Measurements from ENCODE around the gene NBPF11.
"Not testable (repeated sequence)": the region's sequence is repeated elsewhere in the genome, so short reads cannot be mapped to it uniquely, and the experiment has no call there.

The NBPF11 gene

GRCh38 chr1:148147052-148147838 is 4.8 kb downstream of the NBPF11 start:
- not testable (repeated sequence) for H3K27me3 ChIP-seq (ENCODE audit: control insufficient read depth, insufficient read depth, low read length); H3K27ac ChIP-seq (ENCODE audit: low read length); H3K9me3 ChIP-seq (ENCODE audit: control insufficient read depth, low read depth, low read length); H3K4me3 ChIP-seq (ENCODE audit: low read length); H3K36me3 ChIP-seq (ENCODE audit: control insufficient read depth, low read depth, low read length); H3K4me1 ChIP-seq (ENCODE audit: control insufficient read depth, low read depth, low read length); H3K9ac ChIP-seq (ENCODE audit: low read length)

GRCh38 chr1:148146191-148146997 is 5.7 kb downstream of the NBPF11 start:
- not testable (repeated sequence) for H3K4me3 ChIP-seq (ENCODE audit: low read length); H3K4me1 ChIP-seq (ENCODE audit: control insufficient read depth, low read depth, low read length); H3K27me3 ChIP-seq (ENCODE audit: control insufficient read depth, insufficient read depth, low read length); H3K27ac ChIP-seq (ENCODE audit: low read length); H3K9ac ChIP-seq (ENCODE audit: low read length); H3K36me3 ChIP-seq (ENCODE audit: control insufficient read depth, low read depth, low read length); H3K9me3 ChIP-seq (ENCODE audit: control insufficient read depth, low read depth, low read length)

GRCh38 chr1:148143223-148143622 is 8.9 kb downstream of the NBPF11 start:
- not testable (repeated sequence) for H3K27me3 ChIP-seq (ENCODE audit: control insufficient read depth, insufficient read depth, low read length); H3K27ac ChIP-seq (ENCODE audit: low read length); H3K4me1 ChIP-seq (ENCODE audit: control insufficient read depth, low read depth, low read length); H3K4me3 ChIP-seq (ENCODE audit: low read length); H3K9ac ChIP-seq (ENCODE audit: low read length); H3K9me3 ChIP-seq (ENCODE audit: control insufficient read depth, low read depth, low read length); H3K36me3 ChIP-seq (ENCODE audit: control insufficient read depth, low read depth, low read length)

GRCh38 chr1:148141936-148142335 is 10.1 kb downstream of the NBPF11 start:
- H3K36me3 ChIP-seq (ENCODE audit: control insufficient read depth, low read depth, low read length); H3K9me3 ChIP-seq (ENCODE audit: control insufficient read depth, low read depth, low read length); H3K27me3 ChIP-seq (ENCODE audit: control insufficient read depth, insufficient read depth, low read length); H3K27ac ChIP-seq (ENCODE audit: low read length); H3K9ac ChIP-seq (ENCODE audit: low read length); H3K4me3 ChIP-seq (ENCODE audit: low read length); H3K4me1 ChIP-seq (ENCODE audit: control insufficient read depth, low read depth, low read length): not testable (repeated sequence)

- H3K4me1 ChIP-seq (ENCODE audit: control insufficient read depth, low read depth, low read length); H3K27me3 ChIP-seq (ENCODE audit: control insufficient read depth, insufficient read depth, low read length); H3K4me3 ChIP-seq (ENCODE audit: low read length); H3K36me3 ChIP-seq (ENCODE audit: control insufficient read depth, low read depth, low read length); H3K27ac ChIP-seq (ENCODE audit: low read length); H3K9ac ChIP-seq (ENCODE audit: low read length); H3K9me3 ChIP-seq (ENCODE audit: control insufficient read depth, low read depth, low read length): not testable (repeated sequence)
Observed at GRCh38 chr1:148138606-148139005, 13.5 kb downstream of the NBPF11 start.

- H3K4me1 ChIP-seq (ENCODE audit: control insufficient read depth, low read depth, low read length); H3K27me3 ChIP-seq (ENCODE audit: control insufficient read depth, insufficient read depth, low read length); H3K36me3 ChIP-seq (ENCODE audit: control insufficient read depth, low read depth, low read length); H3K4me3 ChIP-seq (ENCODE audit: low read length); H3K27ac ChIP-seq (ENCODE audit: low read length); H3K9ac ChIP-seq (ENCODE audit: low read length); H3K9me3 ChIP-seq (ENCODE audit: control insufficient read depth, low read depth, low read length): not testable (repeated sequence)
Observed at GRCh38 chr1:148122341-148122740, 29.7 kb downstream of the NBPF11 start.

- not testable (repeated sequence) for H3K27ac ChIP-seq (ENCODE audit: low read length); H3K27me3 ChIP-seq (ENCODE audit: control insufficient read depth, insufficient read depth, low read length)
Observed at GRCh38 chr1:148120395-148120794, 31.7 kb downstream of the NBPF11 start.

GRCh38 chr1:148095732-148096131 is 56.3 kb downstream of the NBPF11 start:
- H3K9ac ChIP-seq (ENCODE audit: low read length); H3K4me3 ChIP-seq (ENCODE audit: low read length); H3K4me1 ChIP-seq (ENCODE audit: control insufficient read depth, low read depth, low read length); H3K27me3 ChIP-seq (ENCODE audit: control insufficient read depth, insufficient read depth, low read length); H3K36me3 ChIP-seq (ENCODE audit: control insufficient read depth, low read depth, low read length); H3K27ac ChIP-seq (ENCODE audit: low read length); H3K9me3 ChIP-seq (ENCODE audit: control insufficient read depth, low read depth, low read length): not testable (repeated sequence)

More at GRCh38 chr1:148120395-148120794, 31.7 kb downstream of the NBPF11 start:
- not testable (repeated sequence) for H3K9me3 ChIP-seq (ENCODE audit: control insufficient read depth, low read depth, low read length); H3K36me3 ChIP-seq (ENCODE audit: control insufficient read depth, low read depth, low read length); H3K4me3 ChIP-seq (ENCODE audit: low read length); H3K9ac ChIP-seq (ENCODE audit: low read length); H3K4me1 ChIP-seq (ENCODE audit: control insufficient read depth, low read depth, low read length)

GRCh38 chr1:148086196-148086595 is 65.9 kb downstream of the NBPF11 start:
- not testable (repeated sequence) for H3K4me1 ChIP-seq (ENCODE audit: control insufficient read depth, low read depth, low read length); H3K27ac ChIP-seq (ENCODE audit: low read length); H3K27me3 ChIP-seq (ENCODE audit: control insufficient read depth, insufficient read depth, low read length); H3K9ac ChIP-seq (ENCODE audit: low read length); H3K9me3 ChIP-seq (ENCODE audit: control insufficient read depth, low read depth, low read length); H3K36me3 ChIP-seq (ENCODE audit: control insufficient read depth, low read depth, low read length); H3K4me3 ChIP-seq (ENCODE audit: low read length)

- H3K4me3 ChIP-seq (ENCODE audit: low read length); H3K4me1 ChIP-seq (ENCODE audit: control insufficient read depth, low read depth, low read length); H3K27ac ChIP-seq (ENCODE audit: low read length); H3K9ac ChIP-seq (ENCODE audit: low read length); H3K27me3 ChIP-seq (ENCODE audit: control insufficient read depth, insufficient read depth, low read length); H3K9me3 ChIP-seq (ENCODE audit: control insufficient read depth, low read depth, low read length); H3K36me3 ChIP-seq (ENCODE audit: control insufficient read depth, low read depth, low read length): not testable (repeated sequence)
Observed at GRCh38 chr1:148081205-148081604, 70.9 kb downstream of the NBPF11 start.

GRCh38 chr1:148078632-148079519 is 73.2 kb downstream of the NBPF11 start:
- H3K9ac ChIP-seq (ENCODE audit: low read length); H3K36me3 ChIP-seq (ENCODE audit: control insufficient read depth, low read depth, low read length); H3K4me3 ChIP-seq (ENCODE audit: low read length); H3K9me3 ChIP-seq (ENCODE audit: control insufficient read depth, low read depth, low read length); H3K4me1 ChIP-seq (ENCODE audit: control insufficient read depth, low read depth, low read length); H3K27me3 ChIP-seq (ENCODE audit: control insufficient read depth, insufficient read depth, low read length); H3K27ac ChIP-seq (ENCODE audit: low read length): not testable (repeated sequence)

All from iPS-18a (cell line).